Gastroesophageal sphincter (tissue), 3 donors: Measurements from ENCODE around the gene CDH4.

Experiments
- POLR2A ChIP-seq, 2 donors: fragments of 450-650 bp; IDR thresholded peaks; one replicate each; pipeline ENCODE4 v1.6.1; 2017; ENCODE audit warnings: antibody characterized with exemption in 2 of 2, mild to moderate bottlenecking in 2 of 2, moderate library complexity in 1 of 2
- POLR2AphosphoS5 ChIP-seq: sonication (generic); formaldehyde crosslinking; IDR thresholded peaks from one replicate; pipeline ENCODE4 v1.6.1; 2017; ENCODE audit warnings: antibody characterized with exemption
- TF ChIP-seq, protein P1 (sequence below), 4 experiments: fragments of 200-600 bp in 2 of 4; fragments of 450-650 bp in 2 of 4; sonication (generic) in 1 of 4; IDR thresholded peaks; one replicate each; pipeline ENCODE4 v1.5.1; 2017 to 2019; ENCODE audit warnings: antibody characterized with exemption in 4 of 4, mild to moderate bottlenecking in 2 of 4, moderate library complexity in 2 of 4

DNA sequence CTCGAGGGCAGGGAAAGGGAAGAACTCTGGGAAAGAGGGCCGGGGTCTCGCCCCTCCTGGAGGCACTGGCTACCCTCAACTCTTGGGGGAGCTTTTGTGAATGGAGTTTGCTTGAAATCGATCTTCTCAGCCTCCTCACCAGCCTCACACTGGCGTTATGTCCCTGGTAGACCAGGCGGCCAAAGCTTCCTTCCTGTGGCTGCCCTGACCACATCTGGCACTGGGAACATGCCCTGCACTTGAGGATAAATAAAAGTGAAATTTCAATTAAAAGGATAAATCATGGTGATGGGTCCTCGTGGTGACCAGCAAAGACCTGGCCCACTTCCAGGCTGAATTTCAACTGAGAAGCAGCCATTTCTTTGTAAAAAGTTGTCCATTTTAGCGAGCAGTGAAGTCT, 578.9 kb downstream of the CDH4 start:
- TF ChIP-seq, protein P1, sequence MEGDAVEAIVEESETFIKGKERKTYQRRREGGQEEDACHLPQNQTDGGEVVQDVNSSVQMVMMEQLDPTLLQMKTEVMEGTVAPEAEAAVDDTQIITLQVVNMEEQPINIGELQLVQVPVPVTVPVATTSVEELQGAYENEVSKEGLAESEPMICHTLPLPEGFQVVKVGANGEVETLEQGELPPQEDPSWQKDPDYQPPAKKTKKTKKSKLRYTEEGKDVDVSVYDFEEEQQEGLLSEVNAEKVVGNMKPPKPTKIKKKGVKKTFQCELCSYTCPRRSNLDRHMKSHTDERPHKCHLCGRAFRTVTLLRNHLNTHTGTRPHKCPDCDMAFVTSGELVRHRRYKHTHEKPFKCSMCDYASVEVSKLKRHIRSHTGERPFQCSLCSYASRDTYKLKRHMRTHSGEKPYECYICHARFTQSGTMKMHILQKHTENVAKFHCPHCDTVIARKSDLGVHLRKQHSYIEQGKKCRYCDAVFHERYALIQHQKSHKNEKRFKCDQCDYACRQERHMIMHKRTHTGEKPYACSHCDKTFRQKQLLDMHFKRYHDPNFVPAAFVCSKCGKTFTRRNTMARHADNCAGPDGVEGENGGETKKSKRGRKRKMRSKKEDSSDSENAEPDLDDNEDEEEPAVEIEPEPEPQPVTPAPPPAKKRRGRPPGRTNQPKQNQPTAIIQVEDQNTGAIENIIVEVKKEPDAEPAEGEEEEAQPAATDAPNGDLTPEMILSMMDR (IDR thresholded peaks at IDR 0.05): no peak
- no peak for TF ChIP-seq POLR2AphosphoS5
- TF ChIP-seq POLR2A (IDR thresholded peaks at IDR 0.05): no peak
